Activated CD8-positive, alpha-beta memory T cell treated with anti-CD3 and anti-CD28 coated beads for 36 hours (primary cell): ENCODE data around the gene ZNF414. TPM values are rescaled to one million over a fixed set of nuclear protein-coding genes. Genes with fewer than 3 reads are reported as not detected.

Experiments
- CTCF ChIA-PET: fragments of 350-600 bp; sonication (Branson Sonifier 250); formaldehyde crosslinking; loops from one replicate; lab custom pipeline; 2021; ENCODE audit warnings: antibody characterized with exemption; lab: Charles Lee
- POLR2A ChIA-PET: fragments of 350-600 bp; sonication (Branson Sonifier 250); formaldehyde crosslinking; loops from one replicate; lab custom pipeline; 2021; ENCODE audit warnings: antibody characterized with exemption; lab: Charles Lee
- total RNA-seq, 2 experiments: library from RNA; stranded (reverse); gene quantifications; one replicate each; pipeline ENCODE4 v1.2.3, GENCODE V29; 2021

The ZNF414 gene
- total RNA-seq, 2 experiments from 2014 or later, result 21.4 to 22.2 TPM

DNA sequence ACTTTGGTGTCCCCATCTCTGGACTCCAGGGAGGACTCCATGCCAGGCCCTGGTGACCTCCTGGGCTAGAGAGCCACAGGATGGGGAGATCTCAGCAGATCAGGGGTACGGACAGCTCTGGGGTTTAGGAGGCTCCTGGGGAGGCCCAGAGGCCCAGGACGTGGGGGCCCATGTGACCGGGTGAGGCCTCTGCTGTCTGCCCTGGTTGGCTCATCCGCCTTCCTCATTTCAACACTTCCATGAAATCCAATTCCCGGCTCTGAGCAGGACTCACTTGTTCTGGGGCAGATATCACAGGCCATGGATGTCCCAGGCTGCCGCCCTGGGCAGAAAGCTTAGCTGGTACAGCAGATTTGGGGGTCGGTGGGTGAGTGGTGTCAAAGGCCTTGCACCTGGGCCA is 10.5 kb downstream of the ZNF414 start:
- POLR2A ChIA-PET, result interaction anchor here (0.6 kb wide), 1 partner anchor 13 kb away, joined by 3 read pairs; no protein-coding TSS in a partner anchor

DNA sequence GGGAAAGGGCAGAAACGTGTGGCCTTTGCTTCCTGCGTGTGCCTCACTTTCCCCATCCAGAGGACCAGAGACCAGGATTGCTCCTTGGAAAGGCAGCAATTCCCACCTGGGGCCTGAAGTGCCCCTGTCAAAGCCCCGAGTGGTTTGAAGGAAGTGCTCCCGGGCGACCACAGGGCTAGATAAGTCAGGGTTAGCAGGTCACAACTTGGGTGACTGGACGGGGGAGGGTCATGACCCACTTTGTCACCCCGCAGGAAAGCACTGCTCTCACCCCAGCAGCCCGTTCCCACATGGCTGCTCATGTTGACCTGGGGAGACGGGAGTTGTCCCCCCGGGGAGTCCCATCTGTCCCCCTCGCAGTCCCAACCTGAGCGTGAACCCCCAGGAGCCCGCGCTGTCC is 12.0 kb downstream of the ZNF414 start:
- ChIA-PET POLR2A (no interaction called here), CTCF (no interaction called here)

More for the DNA sequence above, 10.5 kb downstream of the ZNF414 start:
- CTCF ChIA-PET, result interaction anchor here (0.7 to 3.9 kb wide), 2 partner anchors 150 kb away, joined by 3 to 11 read pairs; no protein-coding TSS in a partner anchor

GRCh38 chr19:8501516-8501915 is 12.5 kb downstream of the ZNF414 start:
- CTCF ChIA-PET, result no interaction called here
- POLR2A ChIA-PET, result no interaction called here

GRCh38 chr19:8500158-8500557 is 13.8 kb downstream of the ZNF414 start:
- ChIA-PET POLR2A (no interaction called here), CTCF (interaction anchor here (1.3 kb wide), 1 partner anchor 80 kb away, joined by 3 read pairs; no protein-coding TSS in a partner anchor)

GRCh38 chr19:8499048-8499833 is 14.7 kb downstream of the ZNF414 start:
- ChIA-PET POLR2A (no interaction called here), CTCF (interaction anchor here (1.3 kb wide), 1 partner anchor 81 kb away, joined by 3 read pairs; no protein-coding TSS in a partner anchor)

GRCh38 chr19:8498295-8498694 is 15.7 kb downstream of the ZNF414 start:
- ChIA-PET CTCF (interaction anchor here (0.5 to 0.6 kb wide), 2 partner anchors 65 to 128 kb away, joined by 3 to 5 read pairs; no protein-coding TSS in a partner anchor), POLR2A (interaction anchor here (0.6 kb wide), 1 partner anchor 1603 kb away, joined by 5 read pairs; no protein-coding TSS in a partner anchor)

DNA sequence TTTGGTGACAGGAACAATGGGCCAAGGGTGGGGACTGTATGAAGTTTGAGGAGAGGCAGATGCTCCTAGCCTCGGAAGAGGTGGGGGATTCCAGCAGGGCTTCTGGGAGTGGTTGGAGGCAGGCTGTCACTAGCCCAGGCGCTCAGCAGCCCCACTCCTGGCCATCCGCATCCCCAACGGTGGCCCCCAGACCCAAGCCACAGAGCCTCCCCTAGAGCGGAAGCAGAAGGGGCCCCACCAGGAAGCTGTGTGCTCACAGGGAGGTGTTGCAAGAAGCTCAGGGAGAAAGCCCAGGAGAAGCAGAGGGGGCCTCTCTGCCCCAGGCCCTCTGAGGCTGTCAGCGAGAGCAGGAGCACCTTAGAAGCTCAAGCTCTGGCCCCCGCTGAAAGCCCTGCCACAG is 19.8 kb downstream of the ZNF414 start:
- ChIA-PET POLR2A (interaction anchor here (1.3 kb wide), 1 partner anchor 20 kb away, joined by 5 read pairs; the partner anchor contains the start of gene ZNF414), CTCF (interaction anchor here (1.0 to 2.0 kb wide), 2 partner anchors 12 to 87 kb away, joined by 4 to 6 read pairs; no protein-coding TSS in a partner anchor)

DNA sequence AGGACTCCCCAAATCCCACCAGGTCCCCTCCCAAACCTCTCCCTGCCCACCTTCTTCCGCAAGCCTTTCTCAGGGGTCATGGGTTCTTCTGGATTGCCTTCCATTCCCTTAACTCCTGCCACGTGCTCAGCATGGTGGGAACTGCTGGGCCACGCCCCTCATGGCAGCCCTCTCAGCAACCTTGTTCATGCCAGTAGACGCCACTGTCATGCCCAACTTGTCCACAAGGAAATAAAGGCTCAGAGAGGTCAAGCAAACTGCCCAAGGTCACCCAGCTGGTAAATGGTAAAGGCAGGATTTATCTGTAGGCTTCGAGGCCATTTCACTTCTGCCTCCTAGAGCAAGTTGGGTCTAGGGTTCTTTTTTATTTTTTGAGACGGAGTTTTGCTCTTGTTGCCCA is 22.4 kb downstream of the ZNF414 start:
- POLR2A ChIA-PET, result no interaction called here

DNA sequence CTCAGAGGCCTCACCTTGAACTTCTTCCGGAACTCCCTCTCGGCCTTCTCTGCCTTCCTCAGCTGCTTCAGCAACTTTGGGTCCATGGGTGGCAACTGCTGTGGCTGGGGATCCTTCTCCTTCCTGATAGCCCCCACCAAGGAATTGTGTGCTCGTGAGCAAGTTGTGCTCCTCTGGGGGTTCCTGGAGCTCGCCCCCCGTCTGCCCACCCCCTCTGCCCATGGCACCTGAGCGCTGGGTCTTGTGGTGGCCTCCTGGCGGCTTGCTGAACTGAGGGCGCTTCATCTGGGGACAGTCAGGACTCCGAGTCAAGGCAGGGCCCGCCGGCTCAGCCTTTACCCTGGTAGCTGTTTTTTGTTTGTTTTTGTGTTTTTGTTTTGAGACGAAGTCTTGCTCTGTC is 23.1 kb downstream of the ZNF414 start:
- POLR2A ChIA-PET, result no interaction called here
- CTCF ChIA-PET, result no interaction called here

More for the DNA sequence above, 22.4 kb downstream of the ZNF414 start:
- CTCF ChIA-PET, result interaction anchor here (1.0 kb wide), 1 partner anchor 90 kb away, joined by 3 read pairs; no protein-coding TSS in a partner anchor

DNA sequence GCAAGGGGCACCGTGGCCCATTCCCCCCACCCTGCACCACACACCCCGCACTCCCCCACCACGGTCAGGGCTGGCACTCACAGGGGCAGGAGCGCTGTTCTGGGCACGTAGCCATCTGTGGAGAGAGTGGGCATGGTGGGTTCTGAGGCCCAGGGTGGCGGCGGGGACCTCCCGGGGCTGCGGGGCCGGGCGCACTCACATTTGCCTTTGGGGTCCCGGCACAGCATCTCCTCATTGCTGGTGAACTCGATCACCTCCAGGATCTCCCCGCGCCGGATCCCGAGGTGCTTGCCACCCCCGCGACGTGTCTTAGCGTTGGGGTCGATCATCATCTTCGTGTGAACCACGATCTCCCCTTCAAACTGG is 23.6 kb downstream of the ZNF414 start:
- ChIA-PET POLR2A (no interaction called here), CTCF (interaction anchor here (0.7 kb wide), 1 partner anchor 15 kb away, joined by 3 read pairs; no protein-coding TSS in a partner anchor)

GRCh38 chr19:8489561-8490394 is 24.2 kb downstream of the ZNF414 start:
- CTCF ChIA-PET, result interaction anchor here (0.7 to 1.0 kb wide), 3 partner anchors 16 to 138 kb away, joined by 3 read pairs; no protein-coding TSS in a partner anchor

GRCh38 chr19:8488365-8488764 is 25.6 kb downstream of the ZNF414 start:
- CTCF ChIA-PET, result interaction anchor here (2.4 kb wide), 1 partner anchor 92 kb away, joined by 17 read pairs; no protein-coding TSS in a partner anchor

More at GRCh38 chr19:8489561-8490394, 24.2 kb downstream of the ZNF414 start:
- POLR2A ChIA-PET, result no interaction called here

GRCh38 chr19:8487137-8487851 is 26.7 kb downstream of the ZNF414 start:
- CTCF ChIA-PET, result interaction anchor here (0.6 to 2.4 kb wide), 7 partner anchors 9 to 134 kb away, joined by 3 to 17 read pairs (median 4); partner anchors contain the start of gene ZNF414

More at GRCh38 chr19:8488365-8488764, 25.6 kb downstream of the ZNF414 start:
- POLR2A ChIA-PET, result no interaction called here

DNA sequence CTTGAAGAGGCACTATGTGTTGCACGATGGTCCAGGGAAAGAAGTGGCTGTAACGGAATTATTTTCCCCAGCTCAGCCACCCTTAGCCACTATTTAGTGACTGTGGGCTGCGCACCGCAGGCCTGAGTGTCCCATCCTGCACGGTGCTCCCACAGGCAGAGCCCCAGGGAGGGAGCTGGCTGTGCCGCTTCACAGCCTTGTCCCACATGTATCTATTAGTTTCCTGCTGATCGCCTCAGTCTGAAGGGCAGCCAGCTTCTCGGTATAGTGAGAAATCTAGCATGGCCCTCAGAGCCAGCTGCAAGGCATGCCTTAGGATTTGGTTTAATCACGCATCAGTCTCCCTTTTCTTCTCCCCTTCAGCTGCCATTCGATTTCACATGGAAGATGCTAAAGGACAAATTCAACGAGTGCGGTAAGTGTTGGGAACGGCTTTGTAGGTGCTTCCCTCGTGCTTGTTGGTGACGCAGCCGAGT is 27.3 kb downstream of the ZNF414 start:
- CTCF ChIA-PET, result interaction anchor here (0.5 to 2.4 kb wide), 10 partner anchors 9 to 133 kb away, joined by 3 to 17 read pairs (median 4); partner anchors contain the start of gene ZNF414
- POLR2A ChIA-PET, result interaction anchor here (0.5 to 1.7 kb wide), 3 partner anchors 11 to 79 kb away, joined by 3 to 11 read pairs (median 3); partner anchors contain the start of gene ZNF414

More at GRCh38 chr19:8487137-8487851, 26.7 kb downstream of the ZNF414 start:
- POLR2A ChIA-PET, result interaction anchor here (0.5 to 1.7 kb wide), 3 partner anchors 8 to 78 kb away, joined by 3 to 11 read pairs (median 3); partner anchors contain the start of gene ZNF414

DNA sequence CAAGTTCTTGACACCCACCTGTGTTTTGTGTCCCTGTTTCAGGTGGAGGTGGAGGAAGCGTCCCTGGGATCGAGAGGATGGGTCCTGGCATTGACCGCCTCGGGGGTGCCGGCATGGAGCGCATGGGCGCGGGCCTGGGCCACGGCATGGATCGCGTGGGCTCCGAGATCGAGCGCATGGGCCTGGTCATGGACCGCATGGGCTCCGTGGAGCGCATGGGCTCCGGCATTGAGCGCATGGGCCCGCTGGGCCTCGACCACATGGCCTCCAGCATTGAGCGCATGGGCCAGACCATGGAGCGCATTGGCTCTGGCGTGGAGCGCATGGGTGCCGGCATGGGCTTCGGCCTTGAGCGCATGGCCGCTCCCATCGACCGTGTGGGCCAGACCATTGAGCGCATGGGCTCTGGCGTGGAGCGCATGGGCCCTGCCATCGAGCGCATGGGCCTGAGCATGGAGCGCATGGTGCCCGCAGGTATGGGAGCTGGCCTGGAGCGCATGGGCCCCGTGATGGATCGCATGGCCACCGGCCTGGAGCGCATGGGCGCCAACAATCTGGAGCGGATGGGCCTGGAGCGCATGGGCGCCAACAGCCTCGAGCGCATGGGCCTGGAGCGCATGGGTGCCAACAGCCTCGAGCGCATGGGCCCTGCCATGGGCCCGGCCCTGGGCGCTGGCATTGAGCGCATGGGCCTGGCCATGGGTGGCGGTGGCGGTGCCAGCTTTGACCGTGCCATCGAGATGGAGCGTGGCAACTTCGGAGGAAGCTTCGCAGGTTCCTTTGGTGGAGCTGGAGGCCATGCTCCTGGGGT is 28.2 kb downstream of the ZNF414 start:
- ChIA-PET CTCF (interaction anchor here (0.7 to 2.4 kb wide), 2 partner anchors 10 to 95 kb away, joined by 5 to 17 read pairs; no protein-coding TSS in a partner anchor), POLR2A (interaction anchor here (0.5 kb wide), 1 partner anchor 10 kb away, joined by 3 read pairs; no protein-coding TSS in a partner anchor)

DNA sequence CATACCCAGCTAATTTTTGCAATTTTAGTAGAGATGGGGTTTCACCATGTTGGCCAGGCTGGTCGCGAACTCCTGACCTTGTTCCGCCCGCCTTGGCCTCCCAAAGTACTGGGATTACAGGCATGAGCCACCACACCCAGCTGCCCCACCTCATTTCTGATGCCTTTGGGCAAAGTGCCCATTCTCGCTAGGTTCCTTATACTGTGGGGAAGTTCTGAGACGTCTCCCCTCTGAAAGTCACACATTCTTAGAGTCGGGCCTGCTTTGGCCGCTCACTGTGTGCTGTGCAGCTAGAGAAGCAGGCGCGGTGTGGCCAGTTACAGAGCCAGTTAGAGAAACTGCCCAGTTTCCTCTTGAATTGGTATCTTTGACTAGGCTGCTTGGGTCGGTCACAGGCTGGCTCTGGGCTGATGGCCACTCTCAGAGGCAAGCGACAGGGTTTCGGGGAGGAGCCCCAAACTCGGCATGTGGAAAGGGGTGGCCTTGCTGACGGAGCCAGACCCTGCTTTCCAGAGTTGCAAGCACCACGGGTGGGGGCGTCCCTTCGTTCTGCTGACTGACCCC is 29.6 kb downstream of the ZNF414 start:
- CTCF ChIA-PET, result no interaction called here
- POLR2A ChIA-PET, result no interaction called here

GRCh38 chr19:8483165-8483564 is 30.8 kb downstream of the ZNF414 start:
- POLR2A ChIA-PET, result interaction anchor here (0.5 kb wide), 1 partner anchor 27 kb away, joined by 4 read pairs; no protein-coding TSS in a partner anchor
- CTCF ChIA-PET, result no interaction called here
